ENCODE measurements around the gene AHSG.

Gene AHSG

GRCh38 chr3:186622651-186623310 lies 9.9 kb downstream of the AHSG start:
- H3K4me2 ChIP-seq (ENCODE audit: low read depth, low read length, poor library complexity, severe bottlenecking): no peak overlapping the region
- H3K4me3 ChIP-seq (ENCODE audit: low read length, poor library complexity, severe bottlenecking): no peak overlapping the region
- H3K9me3 ChIP-seq (ENCODE audit: insufficient read depth, low read depth, low read length): no peaks in the 10 kb centered on the region
- no peaks in the 10 kb centered on the region for H4K20me1 ChIP-seq (ENCODE audit: insufficient read depth, low read length, poor library complexity, severe bottlenecking)
- TF ChIP-seq EZH2phosphoT487 (IDR thresholded peaks at IDR 0.05; ENCODE audit: borderline replicate concordance): no peak
- no peak for TF ChIP-seq CTCF (conservative IDR thresholded peaks at IDR 0.05; ENCODE audit: low read length)
- no peak overlapping the region for H3K9ac ChIP-seq (ENCODE audit: low read depth, low read length, poor library complexity, severe bottlenecking)
- no peaks in the 10 kb centered on the region for H3K36me3 ChIP-seq (ENCODE audit: insufficient read depth, low read length)
- no peaks in the 10 kb centered on the region for H3K27me3 ChIP-seq (ENCODE audit: insufficient read depth, low read length, poor library complexity, severe bottlenecking)
- H3K79me2 ChIP-seq (ENCODE audit: insufficient read depth, low read length): no peaks in the 10 kb centered on the region
- H3K9me2 ChIP-seq (replicated peaks; ENCODE audit: low read depth, low read length): no peaks in the 10 kb centered on the region
- H2AFZ ChIP-seq (ENCODE audit: low read length): no peak overlapping the region
- H3K4me1 ChIP-seq (ENCODE audit: insufficient read depth, low read length, poor library complexity, severe bottlenecking): no peaks in the 10 kb centered on the region
- no peaks in the 10 kb centered on the region for H3F3A ChIP-seq (ENCODE audit: low read depth)

- H3K4me2 ChIP-seq (ENCODE audit: low read depth, low read length, poor library complexity, severe bottlenecking): no peak overlapping the region
- no peaks in the 10 kb centered on the region for H3K4me1 ChIP-seq (ENCODE audit: insufficient read depth, low read length, poor library complexity, severe bottlenecking)
- TF ChIP-seq EZH2phosphoT487 (IDR thresholded peaks at IDR 0.05; ENCODE audit: borderline replicate concordance) (no peak), CTCF (conservative IDR thresholded peaks at IDR 0.05; ENCODE audit: low read length) (no peak)
- no peak overlapping the region for H3K4me3 ChIP-seq (ENCODE audit: low read length, poor library complexity, severe bottlenecking)
- no peaks in the 10 kb centered on the region for H3F3A ChIP-seq (ENCODE audit: low read depth)
- H3K79me2 ChIP-seq (ENCODE audit: insufficient read depth, low read length): no peaks in the 10 kb centered on the region
- no peaks in the 10 kb centered on the region for H3K27me3 ChIP-seq (ENCODE audit: insufficient read depth, low read length, poor library complexity, severe bottlenecking)
- H3K9me2 ChIP-seq (replicated peaks; ENCODE audit: low read depth, low read length): no peaks in the 10 kb centered on the region
- no peak overlapping the region for H2AFZ ChIP-seq (ENCODE audit: low read length)
- no peak overlapping the region for H3K9ac ChIP-seq (ENCODE audit: low read depth, low read length, poor library complexity, severe bottlenecking)
- H3K9me3 ChIP-seq (ENCODE audit: insufficient read depth, low read depth, low read length): no peaks in the 10 kb centered on the region
- H4K20me1 ChIP-seq (ENCODE audit: insufficient read depth, low read length, poor library complexity, severe bottlenecking): no peaks in the 10 kb centered on the region
- no peaks in the 10 kb centered on the region for H3K36me3 ChIP-seq (ENCODE audit: insufficient read depth, low read length)
Measured at GRCh38 chr3:186624598-186624997, 11.7 kb downstream of the AHSG start.

GRCh38 chr3:186625600-186626042 lies 12.8 kb downstream of the AHSG start:
- H3K9ac ChIP-seq (ENCODE audit: low read depth, low read length, poor library complexity, severe bottlenecking): no peak overlapping the region
- H3K36me3 ChIP-seq (ENCODE audit: insufficient read depth, low read length): no peaks in the 10 kb centered on the region
- no peaks in the 10 kb centered on the region for H3K27me3 ChIP-seq (ENCODE audit: insufficient read depth, low read length, poor library complexity, severe bottlenecking)
- H3K4me3 ChIP-seq (ENCODE audit: low read length, poor library complexity, severe bottlenecking): no peak overlapping the region
- H3K79me2 ChIP-seq (ENCODE audit: insufficient read depth, low read length): no peaks in the 10 kb centered on the region
- H3K9me2 ChIP-seq (replicated peaks; ENCODE audit: low read depth, low read length): no peaks in the 10 kb centered on the region
- no peak overlapping the region for H2AFZ ChIP-seq (ENCODE audit: low read length)
- TF ChIP-seq EZH2phosphoT487 (IDR thresholded peaks at IDR 0.05; ENCODE audit: borderline replicate concordance) (no peak), CTCF (conservative IDR thresholded peaks at IDR 0.05; ENCODE audit: low read length) (no peak)
- H3F3A ChIP-seq (ENCODE audit: low read depth): no peaks in the 10 kb centered on the region
- no peaks in the 10 kb centered on the region for H4K20me1 ChIP-seq (ENCODE audit: insufficient read depth, low read length, poor library complexity, severe bottlenecking)
- H3K4me1 ChIP-seq (ENCODE audit: insufficient read depth, low read length, poor library complexity, severe bottlenecking): no peaks in the 10 kb centered on the region
- no peaks in the 10 kb centered on the region for H3K9me3 ChIP-seq (ENCODE audit: insufficient read depth, low read depth, low read length)
- H3K4me2 ChIP-seq (ENCODE audit: low read depth, low read length, poor library complexity, severe bottlenecking): no peak overlapping the region

All from Loucy (cell line).